ENCODE measurements around the gene HDAC4. TPM values are rescaled to one million over a fixed set of nuclear protein-coding genes. Genes with fewer than 3 reads are reported as not detected.
A peak's percentile ranks its signal among the peaks of the same experiment; 100 is the strongest.

The HDAC4 gene
- polyA plus RNA-seq, 1 donor (not counting 4 experiments of a cell fraction or from before 2014, with no cell fraction given), result 2.9 TPM

- no peaks in the 10 kb centered on the region for H3K9me3 ChIP-seq (ENCODE audit: control insufficient read depth, low read depth, low read length)
- H3K36me3 ChIP-seq (ENCODE audit: control insufficient read depth in 2 of 2, extremely low read depth in 1 of 2, insufficient read depth in 2 of 2, low read length in 2 of 2), result peaks cover 0 to 1% of the 10 kb centered on the region in 2 experiments
- DNase-seq (ENCODE audit: low read depth, low spot score) (no peak), FAIRE-seq (no peak)
- dilution Hi-C loops (cut with MboI; ENCODE audit: extremely low pct_ligation_motif_present, low sequenced_read_pairs), result no loop called here
- no peak overlapping the region for H3K4me2 ChIP-seq (ENCODE audit: control insufficient read depth, extremely low read depth, insufficient read depth, low read depth, low read length)
- H2AFZ ChIP-seq (ENCODE audit: control insufficient read depth, low read length), result no peak overlapping the region
- peaks cover 5% of the 10 kb centered on the region for H4K20me1 ChIP-seq (ENCODE audit: control insufficient read depth, extremely low read depth, insufficient read depth, low read length)
- no peak overlapping the region for H3K27ac ChIP-seq (ENCODE audit: control insufficient read depth, insufficient read depth, low read length)
- peaks cover 7% of the 10 kb centered on the region for H3K27me3 ChIP-seq (ENCODE audit: control insufficient read depth, extremely low read depth, insufficient read depth, low read length)
- H3K9me1 ChIP-seq (ENCODE audit: control insufficient read depth, extremely low read depth, insufficient read depth, low read length), result no peaks in the 10 kb centered on the region
- peaks cover 19% of the 10 kb centered on the region for H3K4me1 ChIP-seq (ENCODE audit: control insufficient read depth, extremely low read depth, insufficient read depth, low read length)
- TF ChIP-seq EZH2 (IDR thresholded peaks at IDR 0.05; ENCODE audit: low read length) (no peak), CTCF (optimal IDR thresholded peaks at IDR 0.05 in 1 of 3, IDR thresholded peaks at IDR 0.05 in 1 of 3, conservative IDR thresholded peaks at IDR 0.05 in 1 of 3; ENCODE audit: extremely low read depth in 1 of 3, insufficient read depth in 2 of 3, low read length in 3 of 3) (no peak)
- H3K9ac ChIP-seq (ENCODE audit: control insufficient read depth, extremely low read depth, insufficient read depth, low read length), result no peak overlapping the region
- H3K4me3 ChIP-seq (ENCODE audit: control insufficient read depth in 2 of 3, extremely low read depth in 1 of 3, insufficient read depth in 2 of 3, low read depth in 1 of 3, low read length in 3 of 3), result no peak overlapping the region
- no peaks in the 10 kb centered on the region for H3K79me2 ChIP-seq (ENCODE audit: control insufficient read depth, insufficient read depth, low read length)
Measured at GRCh38 chr2:239089884-239090283, 310.9 kb downstream of the HDAC4 start.

DNA sequence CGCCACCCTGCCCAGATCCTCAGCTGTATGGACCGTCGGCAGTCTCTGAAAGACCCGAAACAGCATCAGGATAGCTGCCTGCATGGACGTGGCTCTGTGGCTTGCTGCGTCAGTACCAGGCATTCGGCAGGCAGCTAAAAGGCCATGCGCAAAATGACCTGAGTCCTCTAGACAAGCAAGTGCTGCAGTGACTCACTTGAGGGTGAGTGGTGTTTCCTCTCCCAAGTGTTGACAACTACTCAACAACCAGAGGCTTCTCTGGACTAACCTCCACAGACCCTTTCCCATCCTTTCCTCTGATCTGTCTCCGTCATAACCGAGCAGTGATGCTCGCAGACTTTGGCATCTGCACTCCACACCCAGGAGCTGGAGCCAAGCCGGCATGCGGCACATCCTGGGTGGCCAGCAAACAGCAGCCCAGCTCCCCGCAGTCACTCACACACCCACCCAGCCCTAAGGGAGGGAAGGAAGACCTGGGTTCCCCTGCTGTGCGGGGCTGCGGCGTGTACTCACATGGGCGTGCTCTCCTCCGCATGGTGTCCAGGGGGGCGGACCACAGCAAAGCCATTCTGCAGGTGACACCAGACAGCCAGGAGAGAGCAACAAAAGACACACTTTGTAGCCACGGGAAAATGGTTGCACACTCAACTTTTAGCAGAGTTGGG is 313.6 kb downstream of the HDAC4 start:
- TF ChIP-seq EZH2 (IDR thresholded peaks at IDR 0.05; ENCODE audit: low read length), result no peak
- TF ChIP-seq CTCF (optimal IDR thresholded peaks at IDR 0.05 in 1 of 3, IDR thresholded peaks at IDR 0.05 in 1 of 3, conservative IDR thresholded peaks at IDR 0.05 in 1 of 3; ENCODE audit: extremely low read depth in 1 of 3, insufficient read depth in 2 of 3, low read length in 3 of 3), result no peak
- dilution Hi-C loops (cut with MboI; ENCODE audit: extremely low pct_ligation_motif_present, low sequenced_read_pairs), result no loop called here
- Histone ChIP-seq H3K79me2 (ENCODE audit: control insufficient read depth, insufficient read depth, low read length) (no peaks in the 10 kb centered on the region), H3K36me3 (ENCODE audit: control insufficient read depth in 2 of 2, extremely low read depth in 1 of 2, insufficient read depth in 2 of 2, low read length in 2 of 2) (peaks cover 0 to 2% of the 10 kb centered on the region in 2 experiments), H3K9ac (ENCODE audit: control insufficient read depth, extremely low read depth, insufficient read depth, low read length) (peak overlapping the region; percentile 61), H3K9me1 (ENCODE audit: control insufficient read depth, extremely low read depth, insufficient read depth, low read length) (no peaks in the 10 kb centered on the region), H3K4me3 (ENCODE audit: control insufficient read depth in 2 of 3, extremely low read depth in 1 of 3, insufficient read depth in 2 of 3, low read depth in 1 of 3, low read length in 3 of 3) (peak overlapping the region in 1 of 3 experiments; percentile 51), H2AFZ (ENCODE audit: control insufficient read depth, low read length) (no peak overlapping the region), H3K4me2 (ENCODE audit: control insufficient read depth, extremely low read depth, insufficient read depth, low read depth, low read length) (peak overlapping the region; percentile 79), H3K9me3 (ENCODE audit: control insufficient read depth, low read depth, low read length) (no peaks in the 10 kb centered on the region), H3K27ac (ENCODE audit: control insufficient read depth, insufficient read depth, low read length) (no peak overlapping the region), H3K4me1 (ENCODE audit: control insufficient read depth, extremely low read depth, insufficient read depth, low read length) (peaks cover 19% of the 10 kb centered on the region), H3K27me3 (ENCODE audit: control insufficient read depth, extremely low read depth, insufficient read depth, low read length) (peaks cover 7% of the 10 kb centered on the region), H4K20me1 (ENCODE audit: control insufficient read depth, extremely low read depth, insufficient read depth, low read length) (peaks cover 5% of the 10 kb centered on the region)
- DNase-seq (ENCODE audit: low read depth, low spot score) (peak; percentile 15), FAIRE-seq (no peak)
